Fibroblast of gingiva (primary cell): ENCODE measurements around the gene SNX33.
A peak's percentile ranks its signal among the peaks of the same experiment; 100 is the strongest.

Source experiments
- DNase-seq: peaks from one replicate; pipeline ENCODE4 v3.0.0-alpha.2; 2011; ENCODE audit warnings: low read depth

SNX33 gene

GRCh38 chr15:75641179-75641503, 6.6 kb upstream of the SNX33 start:
- no peak for DNase-seq

DNA sequence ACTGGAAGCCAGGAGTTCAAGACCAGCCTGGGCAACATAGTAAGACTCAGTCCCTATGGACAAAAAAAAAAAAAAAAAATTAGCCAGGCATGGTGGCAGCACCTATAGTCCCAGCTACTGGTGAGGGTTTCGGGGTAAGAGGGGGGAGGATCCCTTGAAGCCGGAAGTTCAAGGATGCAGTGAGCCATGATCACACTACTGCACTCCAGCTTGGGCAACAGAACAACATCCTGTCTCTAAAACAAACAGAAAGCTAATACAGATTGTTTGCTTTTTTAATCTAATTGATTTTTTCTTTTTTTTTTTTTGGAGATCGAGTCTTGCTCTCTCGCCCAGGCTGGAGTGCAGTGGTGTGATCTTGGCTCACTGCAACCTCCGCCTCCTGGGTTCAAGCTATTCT, 6.1 kb upstream of the SNX33 start:
- no peak for DNase-seq

GRCh38 chr15:75644376-75644775, 3.3 kb upstream of the SNX33 start:
- no peak for DNase-seq

- DNase-seq: no peak
Observed at GRCh38 chr15:75646112-75646943, 1.4 kb upstream of the SNX33 start.

- no peak for DNase-seq
Observed at GRCh38 chr15:75646944-75647364, 758 bp upstream of the SNX33 start.

GRCh38 chr15:75648156-75649000, 666 bp downstream of the SNX33 start:
- peak; percentile 51 for DNase-seq

GRCh38 chr15:75649045-75649761, 1.5 kb downstream of the SNX33 start:
- DNase-seq: no peak

DNA sequence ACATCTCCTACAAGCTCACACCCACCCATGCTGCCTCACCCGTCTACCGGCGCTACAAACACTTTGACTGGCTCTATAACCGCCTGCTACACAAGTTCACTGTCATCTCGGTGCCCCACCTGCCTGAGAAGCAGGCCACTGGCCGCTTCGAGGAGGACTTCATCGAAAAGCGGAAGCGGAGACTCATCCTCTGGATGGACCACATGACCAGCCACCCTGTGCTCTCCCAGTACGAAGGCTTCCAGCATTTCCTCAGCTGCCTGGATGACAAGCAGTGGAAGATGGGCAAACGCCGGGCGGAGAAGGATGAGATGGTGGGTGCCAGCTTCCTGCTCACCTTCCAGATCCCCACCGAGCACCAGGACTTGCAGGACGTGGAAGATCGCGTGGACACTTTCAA, 2.1 kb downstream of the SNX33 start:
- no peak for DNase-seq

DNA sequence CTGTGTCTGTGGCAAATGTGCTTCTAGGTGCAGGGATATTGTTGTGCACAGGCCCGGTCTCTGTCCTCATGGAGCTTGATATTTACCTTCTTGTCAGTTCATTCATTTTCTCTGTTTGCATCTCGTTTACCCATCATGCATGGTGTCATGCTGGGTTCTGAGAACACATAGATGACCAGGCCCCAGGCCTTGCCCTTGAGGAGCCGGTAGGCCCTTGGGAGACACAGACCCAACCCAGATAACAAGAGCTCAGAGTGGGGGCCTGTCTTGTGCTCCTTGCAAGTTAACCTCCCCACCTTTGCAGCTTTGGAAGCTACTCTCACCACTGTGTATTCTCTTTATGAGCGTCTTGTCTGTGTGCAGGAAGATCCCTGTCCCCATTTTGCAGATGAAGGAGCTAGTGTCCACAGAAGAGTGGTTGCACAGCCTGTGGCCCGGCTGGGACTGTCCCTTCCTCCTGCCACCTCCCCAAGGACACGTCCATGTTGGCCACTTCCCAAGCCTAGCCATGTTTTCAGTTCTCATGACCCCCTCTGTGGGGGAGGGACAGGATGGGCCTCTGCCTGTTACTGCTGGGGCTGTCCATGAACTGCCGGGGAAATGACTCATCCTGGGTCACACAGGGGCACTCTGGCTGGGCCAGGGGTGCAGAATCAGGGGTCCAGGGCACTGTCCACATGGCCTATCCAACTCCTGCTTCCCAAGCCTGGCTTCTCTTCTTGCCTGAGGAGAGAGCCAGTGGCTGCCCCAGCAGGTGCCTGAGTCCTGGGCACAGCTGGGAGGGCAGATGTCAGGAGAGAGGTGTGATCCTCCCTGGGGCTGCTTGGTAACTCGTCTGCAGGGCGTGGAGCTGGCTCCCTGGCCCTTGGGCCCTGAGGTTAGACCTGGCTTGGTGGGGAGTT, 3.4 kb downstream of the SNX33 start:
- no peak for DNase-seq

DNA sequence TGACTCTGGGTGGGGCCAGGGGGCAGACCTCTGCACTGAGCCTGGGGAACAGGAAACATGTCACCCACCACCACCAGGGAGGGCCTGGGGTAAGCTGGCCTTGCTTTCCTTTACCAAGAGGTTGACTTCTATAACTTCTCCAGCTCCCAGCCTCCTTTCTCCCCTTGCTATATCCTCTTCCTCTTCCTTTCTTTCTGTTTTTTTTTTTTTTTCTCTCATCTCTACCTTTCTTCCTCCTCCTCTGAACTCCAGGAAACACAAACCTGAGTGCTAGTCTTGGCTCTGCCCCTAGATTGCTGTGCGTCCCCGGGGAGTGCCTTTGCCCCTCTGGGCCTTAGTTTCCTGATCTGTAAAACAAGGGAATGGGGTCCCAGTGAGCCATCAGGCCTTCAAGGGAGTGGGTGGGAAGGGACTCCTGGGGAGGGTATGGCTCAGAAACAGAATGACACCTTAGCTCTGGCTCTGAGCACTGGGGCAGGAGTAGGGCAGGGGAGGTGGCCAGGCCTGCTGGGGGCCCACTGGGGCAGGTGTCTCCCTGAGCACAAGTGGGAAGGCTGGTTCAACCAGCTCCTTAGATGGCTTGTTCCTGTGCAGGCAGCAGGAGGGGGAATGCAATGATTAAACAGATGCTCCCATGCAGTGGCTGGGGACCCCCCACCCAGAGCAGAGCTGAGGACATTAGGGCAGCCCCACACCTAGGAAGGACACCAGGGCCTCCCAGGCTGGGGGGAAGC, 4.3 kb downstream of the SNX33 start:
- no peak for DNase-seq

- no peak for DNase-seq
Observed at GRCh38 chr15:75653347-75653913, 5.7 kb downstream of the SNX33 start.

GRCh38 chr15:75654201-75654907, 6.6 kb downstream of the SNX33 start:
- no peak for DNase-seq

GRCh38 chr15:75655931-75656330, 8.2 kb downstream of the SNX33 start:
- no peak for DNase-seq

GRCh38 chr15:75656331-75656730, 8.6 kb downstream of the SNX33 start:
- no peak for DNase-seq

GRCh38 chr15:75656813-75657212, 9.1 kb downstream of the SNX33 start:
- DNase-seq: no peak

DNA sequence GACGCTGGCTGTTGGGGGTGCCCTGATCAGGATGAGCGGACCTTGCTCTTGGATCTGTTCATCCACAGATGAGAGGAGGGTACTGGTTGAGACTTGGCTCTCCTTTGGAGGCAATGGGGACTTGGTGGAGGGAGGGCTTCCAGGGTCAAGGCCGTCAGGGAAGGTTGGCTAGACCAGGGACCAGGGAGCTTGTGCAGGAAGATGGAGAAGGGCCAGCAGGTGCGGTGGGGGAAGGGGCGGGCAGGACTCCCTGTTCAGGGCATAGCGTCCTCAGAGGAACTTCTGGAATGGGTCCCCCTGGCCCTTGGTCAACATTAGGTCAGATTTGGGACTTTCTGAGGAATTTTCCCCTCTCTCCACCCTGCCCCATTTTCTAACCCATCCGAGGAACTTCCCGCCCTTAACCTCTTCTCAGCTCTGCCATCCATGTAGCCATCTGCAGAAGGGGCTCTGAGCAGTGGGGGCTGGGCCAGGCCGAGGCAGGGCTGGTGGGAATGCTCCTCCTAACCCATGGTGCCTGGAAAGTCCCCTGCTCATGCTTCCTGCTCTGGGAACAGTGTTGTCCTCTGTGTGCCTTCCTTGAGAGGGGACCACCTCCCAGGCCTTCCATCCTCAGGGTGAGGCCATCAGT, 11.5 kb downstream of the SNX33 start:
- DNase-seq: no peak

GRCh38 chr15:75659928-75660645, 12.4 kb downstream of the SNX33 start:
- DNase-seq: no peak

GRCh38 chr15:75661100-75661755, 13.5 kb downstream of the SNX33 start:
- DNase-seq: peak; percentile 96
